HG03159 (cell line): Measurements from ENCODE around the gene PTPRN2.

Experiments
- ATAC-seq: cut with Tn5 transposase; IDR thresholded peaks from one replicate; pipeline ENCODE4 v1.9.1; 2021; ENCODE audit warnings: mild to moderate bottlenecking, moderate library complexity; ENCODE audit not compliant: unreplicated experiment

PTPRN2 gene

DNA sequence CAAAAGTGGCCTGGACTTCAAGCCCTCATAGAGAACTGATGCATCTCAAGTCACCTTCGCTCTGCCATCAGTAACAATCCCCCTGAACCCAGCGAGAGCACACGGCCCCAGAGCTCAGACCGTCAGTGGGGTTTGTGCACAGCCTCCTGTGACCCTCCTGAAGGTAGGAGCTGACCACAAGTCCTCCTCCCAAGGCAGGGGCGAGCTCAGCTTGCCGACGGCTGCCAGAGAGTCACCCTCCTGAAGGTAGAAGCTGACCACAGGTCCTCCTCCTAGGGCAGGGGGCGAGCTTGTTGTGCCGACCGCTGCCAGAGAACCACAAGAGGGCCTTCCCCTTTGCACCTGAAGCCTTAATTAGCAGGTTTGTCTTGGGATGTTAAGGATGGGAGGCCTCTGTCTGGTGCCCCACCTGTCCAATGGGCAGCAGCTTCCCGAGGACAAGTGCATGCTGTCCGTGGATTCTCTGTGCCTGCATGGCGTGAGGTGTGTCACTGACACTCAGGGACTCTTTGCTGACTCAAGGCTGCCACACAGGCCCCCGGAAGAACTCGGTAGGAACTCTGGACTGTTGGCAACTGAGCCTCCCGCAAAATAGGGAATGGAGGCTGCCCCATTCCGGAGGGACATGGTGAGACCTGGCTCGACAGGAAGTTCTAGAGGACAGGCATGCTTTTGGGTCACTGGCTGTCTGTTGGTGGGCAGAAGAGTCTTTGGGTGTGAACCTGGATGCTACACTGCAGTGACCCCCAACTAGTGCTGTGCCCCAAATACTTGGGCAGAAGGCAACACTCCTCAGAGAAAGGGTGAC, 763.4 kb downstream of the PTPRN2 start:
- no peak for ATAC-seq

GRCh38 chr7:157822688-157823031, 765.0 kb downstream of the PTPRN2 start:
- no peak for ATAC-seq

- ATAC-seq = no peak
Measured at GRCh38 chr7:157821959-157822687, 765.5 kb downstream of the PTPRN2 start.

- no peak for ATAC-seq
Measured at GRCh38 chr7:157820796-157821195, 766.8 kb downstream of the PTPRN2 start.

GRCh38 chr7:157819455-157819807, 768.2 kb downstream of the PTPRN2 start:
- ATAC-seq = no peak

GRCh38 chr7:157818701-157819454, 768.7 kb downstream of the PTPRN2 start:
- ATAC-seq = no peak

DNA sequence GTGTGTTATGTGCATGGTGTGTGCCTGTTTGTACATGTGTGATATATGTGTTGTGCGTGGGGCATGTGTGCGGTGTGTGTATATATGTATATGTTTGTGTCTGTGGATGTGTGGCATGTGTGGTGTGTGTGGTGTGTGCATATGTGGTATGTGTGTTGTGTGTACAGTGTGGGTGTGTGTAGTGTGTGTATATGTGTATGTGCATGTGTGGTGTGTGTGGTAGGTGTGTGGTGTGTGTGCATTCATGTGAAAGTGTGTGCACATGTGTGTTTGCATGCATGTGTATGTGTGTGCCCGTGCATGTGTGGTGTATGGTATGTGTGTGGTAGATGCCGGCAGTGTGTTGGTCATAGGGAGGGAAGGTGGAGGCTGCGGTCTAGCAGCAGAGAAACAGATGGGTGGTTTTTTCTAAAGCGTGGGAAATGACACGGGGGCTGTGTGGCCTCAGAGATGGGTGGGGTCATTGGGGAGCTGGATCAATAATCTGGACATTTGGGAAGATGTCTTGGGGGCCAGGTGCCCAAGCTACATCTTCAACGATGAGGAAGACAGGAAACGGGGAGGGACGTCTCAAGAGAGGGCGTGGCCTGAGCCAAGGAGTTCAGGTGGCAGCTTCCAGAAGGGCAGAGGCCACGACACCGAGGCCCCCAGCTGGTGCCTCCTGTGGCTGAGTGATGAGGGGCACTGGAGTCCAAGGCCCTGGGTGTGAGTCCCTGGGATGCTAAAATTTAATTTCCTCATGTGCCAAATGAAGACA, 769.5 kb downstream of the PTPRN2 start:
- no peak for ATAC-seq

GRCh38 chr7:157817433-157817832, 770.2 kb downstream of the PTPRN2 start:
- no peak for ATAC-seq

DNA sequence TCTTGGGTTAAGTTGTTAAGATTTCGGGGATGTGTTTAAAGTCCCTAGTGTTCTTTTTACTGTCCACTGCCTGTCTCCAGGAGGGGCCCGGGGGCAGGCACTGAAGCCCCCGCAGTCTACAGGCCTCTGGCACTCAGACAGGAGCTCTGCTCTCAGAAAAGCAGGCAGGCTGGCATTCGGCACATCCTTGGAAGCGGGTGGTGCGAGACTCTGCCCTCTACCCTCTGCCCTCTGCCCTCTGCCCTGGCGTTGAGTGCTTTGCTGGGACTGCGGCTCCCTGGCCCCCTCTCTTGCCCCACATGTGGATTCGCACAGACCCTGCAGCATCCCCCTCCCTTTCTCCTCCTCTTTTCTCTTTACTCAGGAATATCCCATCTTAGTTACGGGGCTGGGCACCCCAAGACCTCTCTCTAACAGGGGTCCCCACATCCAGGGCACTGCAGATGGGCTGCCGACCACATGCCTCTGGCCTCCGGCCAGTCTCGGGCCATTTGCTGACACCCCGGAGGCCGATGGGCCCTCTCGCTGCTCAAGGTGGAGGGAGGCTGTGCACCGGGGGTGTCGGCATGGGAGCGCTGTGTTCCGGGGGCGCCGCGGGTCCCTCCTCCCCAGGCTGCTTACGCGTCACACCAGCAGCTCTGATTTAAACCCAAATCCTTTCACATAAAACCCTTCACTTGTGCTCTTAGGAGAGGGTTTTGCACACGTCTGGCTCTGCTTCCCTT, 770.9 kb downstream of the PTPRN2 start:
- no peak for ATAC-seq

GRCh38 chr7:157816086-157816485, 771.5 kb downstream of the PTPRN2 start:
- no peak for ATAC-seq

- no peak for ATAC-seq
Measured at GRCh38 chr7:157815706-157816022, 772.0 kb downstream of the PTPRN2 start.

GRCh38 chr7:157814931-157815705, 772.5 kb downstream of the PTPRN2 start:
- no peak for ATAC-seq

- ATAC-seq = no peak
Measured at GRCh38 chr7:157813741-157814661, 773.6 kb downstream of the PTPRN2 start.

DNA sequence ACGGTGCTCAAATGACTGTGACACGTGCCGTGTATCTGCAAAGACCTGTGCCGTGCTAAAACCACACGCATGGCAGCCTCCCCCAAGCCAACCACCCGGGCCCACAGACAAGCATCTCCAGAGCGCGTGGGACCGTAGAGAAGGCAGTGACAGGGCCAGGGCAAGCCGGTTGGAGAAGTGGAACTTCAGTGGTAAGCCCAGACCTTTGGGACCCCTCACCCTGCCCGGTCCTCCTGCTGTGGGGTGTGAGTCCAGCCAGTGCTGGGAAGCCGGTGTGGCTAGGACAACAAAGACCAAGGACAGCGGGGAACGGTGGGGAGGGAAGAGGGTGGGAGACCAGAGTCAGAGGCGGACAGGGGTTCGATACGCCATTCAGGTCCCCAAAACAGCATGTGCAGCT, 774.6 kb downstream of the PTPRN2 start:
- ATAC-seq = no peak

DNA sequence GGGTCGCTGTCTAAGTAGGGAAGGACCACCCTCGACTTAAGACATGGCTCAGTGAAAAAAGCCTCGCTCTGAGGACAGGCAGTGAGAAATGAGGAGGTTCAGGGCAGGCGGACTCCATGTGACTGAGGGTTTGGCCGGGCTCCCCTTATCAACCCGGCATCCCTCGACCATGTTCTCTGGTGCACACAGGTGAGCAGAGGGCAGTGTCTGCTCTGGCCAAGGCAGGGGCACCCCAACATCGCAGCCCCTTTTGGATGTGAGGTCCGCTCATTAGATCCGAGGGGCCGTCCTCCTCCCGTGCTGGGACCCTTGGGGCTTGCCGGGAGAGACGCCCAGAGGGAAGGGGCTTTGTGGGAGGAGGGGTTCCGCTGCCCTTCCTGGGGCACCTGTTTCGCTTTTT, 775.7 kb downstream of the PTPRN2 start:
- ATAC-seq = no peak

GRCh38 chr7:157809863-157810851, 777.5 kb downstream of the PTPRN2 start:
- ATAC-seq = no peak

- no peak for ATAC-seq
Measured at GRCh38 chr7:157809154-157809862, 778.3 kb downstream of the PTPRN2 start.
